GM19397 (cell line): ENCODE results near the gene MARK2.

ENCODE experiments used
- ATAC-seq: cut with Tn5 transposase; IDR thresholded peaks from one replicate; pipeline ENCODE4 v1.9.1; 2021; ENCODE audit warnings: mild to moderate bottlenecking, moderate library complexity; ENCODE audit not compliant: unreplicated experiment

MARK2 gene

GRCh38 chr11:63879598-63880402 lies 40.9 kb downstream of the MARK2 start:
- no peak for ATAC-seq

- ATAC-seq, result no peak
Observed at GRCh38 chr11:63880403-63880790, 41.5 kb downstream of the MARK2 start.

GRCh38 chr11:63882555-63883242 lies 43.8 kb downstream of the MARK2 start:
- no peak for ATAC-seq

- no peak for ATAC-seq
Observed at GRCh38 chr11:63883791-63884190, 44.9 kb downstream of the MARK2 start.

- ATAC-seq, result no peak
Observed at GRCh38 chr11:63884196-63884932, 45.5 kb downstream of the MARK2 start.

GRCh38 chr11:63887386-63887999 lies 48.6 kb downstream of the MARK2 start:
- ATAC-seq, result no peak

- ATAC-seq, result peak; percentile 69
Observed at GRCh38 chr11:63888170-63889086, 49.5 kb downstream of the MARK2 start.

GRCh38 chr11:63889344-63889743 lies 50.4 kb downstream of the MARK2 start:
- no peak for ATAC-seq

- no peak for ATAC-seq
Observed at GRCh38 chr11:63890368-63890767, 51.5 kb downstream of the MARK2 start.

GRCh38 chr11:63892228-63892627 lies 53.3 kb downstream of the MARK2 start:
- no peak for ATAC-seq

GRCh38 chr11:63893355-63893754 lies 54.4 kb downstream of the MARK2 start:
- ATAC-seq, result no peak

GRCh38 chr11:63896071-63896470 lies 57.2 kb downstream of the MARK2 start:
- no peak for ATAC-seq

- no peak for ATAC-seq
Observed at GRCh38 chr11:63897459-63898146, 58.7 kb downstream of the MARK2 start.

GRCh38 chr11:63901660-63902059 lies 62.8 kb downstream of the MARK2 start:
- no peak for ATAC-seq

GRCh38 chr11:63903884-63904283 lies 65.0 kb downstream of the MARK2 start:
- no peak for ATAC-seq

GRCh38 chr11:63904743-63905142 lies 65.8 kb downstream of the MARK2 start:
- no peak for ATAC-seq

GRCh38 chr11:63905179-63905578 lies 66.3 kb downstream of the MARK2 start:
- no peak for ATAC-seq

GRCh38 chr11:63906087-63906486 lies 67.2 kb downstream of the MARK2 start:
- ATAC-seq, result no peak

GRCh38 chr11:63906585-63906984 lies 67.7 kb downstream of the MARK2 start:
- no peak for ATAC-seq

GRCh38 chr11:63907063-63907462 lies 68.2 kb downstream of the MARK2 start:
- no peak for ATAC-seq
